Ishikawa (cell line): ENCODE measurements around the gene LEMD1.

Source experiments
- EGR1 ChIP-seq: IDR thresholded peaks from 2 replicates; pipeline ENCODE4 v1.6.1; 2012
- EP300 ChIP-seq: IDR thresholded peaks from 2 replicates; pipeline ENCODE4 v1.6.1; 2012; ENCODE audit warnings: borderline replicate concordance
- MAX ChIP-seq: IDR thresholded peaks from 2 replicates; pipeline ENCODE4 v1.6.1; 2012
- REST ChIP-seq: IDR thresholded peaks from 2 replicates; pipeline ENCODE4 v1.6.1; 2012; ENCODE audit warnings: low read depth, mild to moderate bottlenecking
- TAF1 ChIP-seq: IDR thresholded peaks from 2 replicates; pipeline ENCODE4 v1.6.1; 2012; ENCODE audit warnings: low read depth, mild to moderate bottlenecking

GRCh38 chr1:205360891-205361290 is 61.0 kb downstream of the LEMD1 start:
- TF ChIP-seq EGR1 (no peak), REST (no peak), TAF1 (no peak), EP300 (no peak), MAX (no peak)
